MCF 10A (cell line): ENCODE data around the gene ICOS. TPM values are rescaled to one million over a fixed set of nuclear protein-coding genes. Genes with fewer than 3 reads are reported as not detected.
"Not testable (repeated sequence)": the region's sequence is repeated elsewhere in the genome, so short reads cannot be mapped to it uniquely, and the experiment has no call there.

ENCODE experiments used
- BruUV-seq: library from RNA; stranded (reverse); fragments of 400-500 nt; replicated peaks from 2 replicates; lab custom pipeline; 2021; lab: Mats Ljungman, UMichigan
- CTCF ChIA-PET: fragments of 300-600 bp; sonication (Branson Sonifier 250); formaldehyde crosslinking; extraction: SDS; loops from one replicate; lab custom pipeline; 2021; ENCODE audit warnings: antibody characterized with exemption, inconsistent platforms; lab: Yijun Ruan, JAX
- POLR2A ChIA-PET: fragments of 300-600, 350-650 bp; sonication (Branson Sonifier 250); formaldehyde crosslinking; extraction: SDS; loops from one replicate; lab custom pipeline; 2020; ENCODE audit warnings: antibody characterized with exemption, inconsistent platforms; lab: Yijun Ruan, JAX
- DNase-seq: peaks from one replicate; pipeline ENCODE4 v3.0.0-alpha.2; 2018; ENCODE audit not compliant: unreplicated experiment
- H3K27ac Mint-ChIP-seq: one replicate; pipeline ENCODE4 v1.8.0; 2022; ENCODE audit warnings: mild to moderate bottlenecking, low read depth, mixed read lengths; ENCODE audit not compliant: unreplicated experiment
- H3K27me3 Mint-ChIP-seq: one replicate; pipeline ENCODE4 v1.8.0; 2022; ENCODE audit warnings: mixed read lengths; ENCODE audit not compliant: insufficient read depth, unreplicated experiment
- H3K36me3 Mint-ChIP-seq: one replicate; pipeline ENCODE4 v1.8.0; 2022; ENCODE audit warnings: mild to moderate bottlenecking, moderate library complexity, mixed read lengths; ENCODE audit not compliant: insufficient read depth, unreplicated experiment
- H3K4me1 Mint-ChIP-seq: one replicate; pipeline ENCODE4 v1.8.0; 2022; ENCODE audit warnings: mixed read lengths; ENCODE audit not compliant: insufficient read depth, unreplicated experiment
- H3K4me3 Mint-ChIP-seq: one replicate; pipeline ENCODE4 v1.8.0; 2022; ENCODE audit warnings: mild to moderate bottlenecking, moderate library complexity, mixed read lengths; ENCODE audit not compliant: unreplicated experiment
- H3K9me3 Mint-ChIP-seq: one replicate; pipeline ENCODE4 v1.8.0; 2022; ENCODE audit warnings: mixed read lengths; ENCODE audit not compliant: unreplicated experiment
- intact Hi-C: fragments of 100-400 bp; cut with micrococcal nuclease; formaldehyde crosslinking; loops from 2 replicates; pipeline ENCODE4 v1.14.1; 2022
- total RNA-seq: library from RNA; stranded (reverse); gene quantifications from 2 replicates; pipeline ENCODE4 v1.2.3, GENCODE V29; 2022
- TF ChIP-seq, protein P1 (sequence below): fragments of 200-600 bp; IDR thresholded peaks from one replicate; pipeline ENCODE4 v1.8.0; 2022; ENCODE audit warnings: antibody characterized with exemption, mild to moderate bottlenecking; ENCODE audit not compliant: unreplicated experiment

ICOS gene
- total RNA-seq, 1 experiment from 2014 or later = not detected

DNA sequence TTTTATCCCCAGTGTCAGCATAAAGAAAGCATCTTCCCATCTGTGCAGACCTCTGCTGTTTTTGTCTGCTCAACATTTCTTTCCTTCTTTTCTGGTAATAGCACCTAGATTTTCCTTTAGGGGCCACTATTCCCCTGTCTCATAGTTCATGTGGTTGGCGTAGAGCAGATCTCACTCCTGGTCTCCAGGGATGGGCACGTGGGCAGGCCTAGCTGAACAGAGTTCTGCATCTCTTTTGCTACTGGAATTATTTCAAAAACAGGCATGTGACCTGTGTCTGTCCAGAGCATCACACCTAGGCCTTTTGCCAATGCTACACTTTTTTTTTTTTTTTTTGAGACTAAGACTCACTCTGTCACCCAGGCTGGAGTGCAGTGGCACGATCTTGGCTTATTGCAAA lies 17.7 kb upstream of the ICOS start:
- DNase-seq = no peak
- POLR2A ChIA-PET = no interaction called here
- H3K4me3 Mint-ChIP-seq = no peak overlapping the region
- peaks cover 44% of the 10 kb centered on the region for H3K27me3 Mint-ChIP-seq
- CTCF ChIA-PET = interaction anchor here (0.6 to 1.4 kb wide), 6 partner anchors 9 to 490 kb away, joined by 3 to 5 read pairs (median 3); no protein-coding TSS in a partner anchor
- TF ChIP-seq, protein P1, sequence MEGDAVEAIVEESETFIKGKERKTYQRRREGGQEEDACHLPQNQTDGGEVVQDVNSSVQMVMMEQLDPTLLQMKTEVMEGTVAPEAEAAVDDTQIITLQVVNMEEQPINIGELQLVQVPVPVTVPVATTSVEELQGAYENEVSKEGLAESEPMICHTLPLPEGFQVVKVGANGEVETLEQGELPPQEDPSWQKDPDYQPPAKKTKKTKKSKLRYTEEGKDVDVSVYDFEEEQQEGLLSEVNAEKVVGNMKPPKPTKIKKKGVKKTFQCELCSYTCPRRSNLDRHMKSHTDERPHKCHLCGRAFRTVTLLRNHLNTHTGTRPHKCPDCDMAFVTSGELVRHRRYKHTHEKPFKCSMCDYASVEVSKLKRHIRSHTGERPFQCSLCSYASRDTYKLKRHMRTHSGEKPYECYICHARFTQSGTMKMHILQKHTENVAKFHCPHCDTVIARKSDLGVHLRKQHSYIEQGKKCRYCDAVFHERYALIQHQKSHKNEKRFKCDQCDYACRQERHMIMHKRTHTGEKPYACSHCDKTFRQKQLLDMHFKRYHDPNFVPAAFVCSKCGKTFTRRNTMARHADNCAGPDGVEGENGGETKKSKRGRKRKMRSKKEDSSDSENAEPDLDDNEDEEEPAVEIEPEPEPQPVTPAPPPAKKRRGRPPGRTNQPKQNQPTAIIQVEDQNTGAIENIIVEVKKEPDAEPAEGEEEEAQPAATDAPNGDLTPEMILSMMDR = no peak
- no peaks in the 10 kb centered on the region for H3K36me3 Mint-ChIP-seq
- no peaks in the 10 kb centered on the region for H3K4me1 Mint-ChIP-seq
- no peaks in the 10 kb centered on the region for H3K9me3 Mint-ChIP-seq
- BruUV-seq = no TSS peak
- H3K27ac Mint-ChIP-seq = no peak overlapping the region
- intact Hi-C loops = no loop called here

DNA sequence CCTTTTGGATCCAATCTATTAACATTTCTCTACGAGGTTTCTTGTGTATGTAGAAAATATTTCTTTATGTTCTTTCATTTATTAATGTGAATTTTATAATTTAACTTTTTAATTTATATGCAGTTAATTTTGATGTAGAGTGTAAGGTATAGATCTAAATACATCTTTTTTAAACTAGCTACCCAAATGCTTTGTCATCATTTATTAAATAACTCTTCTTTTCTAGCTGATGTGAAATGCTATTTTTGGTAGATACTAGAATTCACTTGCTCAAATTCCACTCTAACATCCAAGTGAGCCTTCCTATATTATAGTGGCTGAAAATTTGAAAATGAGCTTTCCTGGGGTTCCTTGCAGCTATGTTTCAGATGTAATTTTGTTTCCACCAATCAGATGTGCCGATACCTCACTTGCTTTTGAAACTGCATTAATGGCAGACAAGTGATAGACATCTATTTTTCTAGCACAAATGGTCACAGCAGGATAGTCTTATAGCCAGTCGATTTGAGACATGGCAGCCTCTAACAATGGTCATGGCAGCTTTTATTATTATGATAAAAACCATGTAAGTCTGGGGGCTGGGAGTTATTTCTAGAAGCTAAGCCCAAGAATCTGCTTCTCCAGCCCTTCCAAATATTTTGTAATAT lies 10.9 kb upstream of the ICOS start:
- no peak overlapping the region for H3K4me3 Mint-ChIP-seq
- no peaks in the 10 kb centered on the region for H3K4me1 Mint-ChIP-seq
- H3K27ac Mint-ChIP-seq = no peak overlapping the region
- no peak for DNase-seq
- BruUV-seq = no TSS peak
- H3K9me3 Mint-ChIP-seq = no peaks in the 10 kb centered on the region
- intact Hi-C loops = no loop called here
- ChIA-PET POLR2A (no interaction called here), CTCF (no interaction called here)
- TF ChIP-seq, protein P1 = no peak
- peaks cover 39% of the 10 kb centered on the region for H3K27me3 Mint-ChIP-seq
- no peaks in the 10 kb centered on the region for H3K36me3 Mint-ChIP-seq

DNA sequence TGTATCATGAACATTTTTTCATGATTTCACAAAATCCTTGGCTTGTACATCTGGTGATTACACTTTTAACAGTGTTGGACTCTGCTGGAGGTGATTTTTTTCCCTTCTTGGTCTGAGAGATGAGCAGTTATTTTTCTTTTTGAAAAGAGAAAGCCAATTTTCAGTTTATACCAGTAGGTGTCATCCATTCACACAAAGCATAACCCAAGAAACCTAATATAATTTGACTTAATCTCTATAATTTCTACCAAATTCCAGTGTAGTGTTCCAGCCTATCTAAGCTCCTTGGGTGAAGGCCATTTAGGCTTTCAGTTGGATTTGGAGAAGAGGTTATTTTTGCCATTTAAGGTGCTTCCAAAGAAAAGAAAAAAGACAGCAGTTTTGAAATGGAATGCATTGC lies 7.7 kb upstream of the ICOS start:
- CTCF ChIA-PET = interaction anchor here (0.6 to 1.5 kb wide), 11 partner anchors 9 to 837 kb away, joined by 3 to 5 read pairs (median 3); no protein-coding TSS in a partner anchor
- H3K4me3 Mint-ChIP-seq = no peak overlapping the region
- H3K4me1 Mint-ChIP-seq = no peaks in the 10 kb centered on the region
- TF ChIP-seq, protein P1 = peak; percentile 37
- no peak for DNase-seq
- no TSS peak for BruUV-seq
- no peak overlapping the region for H3K27ac Mint-ChIP-seq
- no peaks in the 10 kb centered on the region for H3K36me3 Mint-ChIP-seq
- POLR2A ChIA-PET = interaction anchor here (0.6 kb wide), 1 partner anchor 22 kb away, joined by 3 read pairs; no protein-coding TSS in a partner anchor
- H3K9me3 Mint-ChIP-seq = no peaks in the 10 kb centered on the region
- intact Hi-C loops = no loop called here
- H3K27me3 Mint-ChIP-seq = peaks cover 24% of the 10 kb centered on the region

DNA sequence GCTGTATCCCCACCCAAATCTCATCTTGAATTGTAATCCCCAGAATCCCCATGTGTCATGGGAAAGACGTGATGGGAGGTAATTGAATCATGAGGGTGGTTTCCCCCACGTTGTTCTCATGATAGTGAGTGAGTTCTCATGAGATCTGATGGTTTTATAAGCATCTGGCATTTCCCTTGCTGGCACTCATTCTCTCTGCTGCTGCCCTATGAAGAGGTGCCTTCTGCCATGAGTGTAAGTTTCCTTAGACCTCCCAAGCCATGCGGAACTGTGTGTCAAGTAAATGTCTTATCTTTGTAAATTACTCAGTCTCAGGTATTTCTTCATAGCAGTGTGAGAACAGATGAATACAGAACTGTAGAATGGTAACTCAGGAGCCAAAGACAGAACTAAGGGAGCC lies 5.3 kb upstream of the ICOS start:
- H3K27ac Mint-ChIP-seq, POLR2A ChIA-PET, H3K9me3 Mint-ChIP-seq, H3K36me3 Mint-ChIP-seq, BruUV-seq, intact Hi-C loops, H3K4me3 Mint-ChIP-seq, DNase-seq, H3K4me1 Mint-ChIP-seq, CTCF ChIA-PET: not testable (repeated sequence)
- H3K27me3 Mint-ChIP-seq = peaks cover 13% of the 10 kb centered on the region
